Ascending aorta (tissue), 2 donors: ENCODE measurements around the gene PACS2. TPM values are rescaled to one million over a fixed set of nuclear protein-coding genes. Genes with fewer than 3 reads are reported as not detected.

Experiments
- DNase-seq, 2 donors: peaks; one replicate each; pipeline ENCODE4 v3.0.0-alpha.2; 2019; ENCODE audit warnings: low spot score in 2 of 2
- H3K27ac ChIP-seq, 2 donors: fragments of 200-600 bp; sonication (generic); one replicate each; pipeline ENCODE4 v1.5.1; 2016 to 2017; ENCODE audit warnings: mild to moderate bottlenecking in 1 of 2
- H3K27me3 ChIP-seq: fragments of 200-600 bp; sonication (generic); one replicate; pipeline ENCODE4 v1.5.1; 2017
- H3K36me3 ChIP-seq, 2 donors: fragments of 200-600 bp; sonication (generic); one replicate each; pipeline ENCODE4 v1.5.1; 2016
- H3K4me1 ChIP-seq, 2 donors: fragments of 200-600 bp; sonication (generic); one replicate each; pipeline ENCODE4 v1.5.1; 2016 to 2017; ENCODE audit warnings: mild to moderate bottlenecking in 1 of 2
- H3K4me3 ChIP-seq, 2 donors: fragments of 200-600 bp; sonication (generic); one replicate each; pipeline ENCODE4 v1.5.1; 2016 to 2017; ENCODE audit warnings: mild to moderate bottlenecking in 1 of 2
- H3K9me3 ChIP-seq, 2 donors: fragments of 200-600 bp; sonication (generic); one replicate each; pipeline ENCODE4 v1.5.1; 2016
- CTCF ChIP-seq, 3 experiments: fragments of 200-600 bp in 2 of 3; fragments of 450-650 bp in 1 of 3; sonication (generic) in 2 of 3; IDR thresholded peaks; one replicate each; pipeline ENCODE4 v1.5.1; 2016 to 2019; ENCODE audit warnings: antibody characterized with exemption in 3 of 3, mild to moderate bottlenecking in 1 of 3, moderate library complexity in 1 of 3
- intact Hi-C: fragments of 100-400 bp; cut with DNase I; formaldehyde crosslinking; loops from one replicate; pipeline ENCODE4 v1.15.1; 2023
- total RNA-seq: library from RNA; depleted of rRNA; stranded (reverse); fragments of >200 nt; gene quantifications from one replicate; pipeline ENCODE4 v1.1.0, GENCODE V29; 2016

The PACS2 gene
- 153 TPM for total RNA-seq

DNA sequence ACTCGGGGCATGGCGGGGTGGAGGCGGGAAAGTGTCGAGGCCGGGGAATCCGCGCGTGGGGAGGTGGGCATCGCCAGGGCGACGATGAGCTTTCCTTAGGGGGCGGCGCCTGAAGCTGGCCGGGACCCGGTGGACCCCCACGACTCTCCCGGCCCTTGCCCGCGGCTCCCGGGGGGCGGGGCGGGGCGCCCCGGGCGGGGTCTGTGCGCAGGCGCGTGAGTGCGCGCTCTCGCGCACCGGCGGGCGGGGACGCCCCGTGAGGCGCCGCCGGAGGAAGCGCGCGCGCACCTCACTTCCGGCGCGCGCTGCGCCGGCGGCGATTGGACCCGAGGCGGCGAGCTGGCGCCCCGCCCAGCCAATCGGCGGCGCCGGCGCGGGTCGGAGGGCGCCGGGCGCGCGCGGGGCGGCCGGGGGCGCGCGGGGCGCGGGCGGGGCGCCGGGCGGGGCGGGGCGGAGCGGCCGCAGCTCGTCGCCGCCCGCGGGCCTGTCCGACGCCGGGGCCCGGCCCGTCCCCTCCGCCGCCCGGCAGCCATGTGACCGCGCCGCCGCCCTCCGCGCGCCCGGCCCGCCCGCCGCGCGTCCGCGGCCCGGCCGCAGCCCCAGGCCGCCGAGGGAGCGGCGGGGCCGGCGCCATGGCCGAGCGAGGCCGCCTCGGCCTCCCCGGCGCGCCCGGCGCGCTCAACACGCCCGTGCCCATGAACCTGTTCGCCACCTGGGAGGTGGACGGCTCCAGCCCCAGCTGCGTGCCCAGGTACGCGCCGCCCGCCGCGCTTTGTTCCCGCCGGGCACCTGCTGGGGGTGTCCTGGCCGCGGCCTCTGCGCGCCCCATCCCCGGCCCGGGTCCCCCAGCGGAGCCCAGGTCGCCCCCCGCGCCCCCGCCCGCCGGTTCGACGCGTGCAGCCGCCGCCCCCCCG, at the start of gene PACS2:
Gene PACS2 (plus strand): TSS at position 462 of the 914 bp plus-strand sequence. CDS start 171 bp downstream, at position 633.
- intact Hi-C loops: loop anchor here (1.0 to 10.0 kb wide), 4 partner anchors 13 to 221 kb away; partner anchors contain the start of genes BRF1, BTBD6 and TEX22
- Histone ChIP-seq H3K4me1 (peaks cover 4 to 15% of the 10 kb centered on the region in 2 donors), H3K27ac (peak within 1 kb of the TSS; percentile 94 to 97), H3K27me3 (no peaks in the 10 kb centered on the region), H3K9me3 (no peaks in the 10 kb centered on the region), H3K4me3 (peak within 1 kb of the TSS; percentile 84 to 92), H3K36me3 (no peaks in the 10 kb centered on the region)
- no peak for TF ChIP-seq CTCF (IDR thresholded peaks at IDR 0.05)
- peak in 1 of 2 donors; percentile 83 for DNase-seq

- TF ChIP-seq CTCF (IDR thresholded peaks at IDR 0.05): no peak
- Histone ChIP-seq H3K36me3 (peaks cover 5 to 27% of the 10 kb centered on the region in 2 donors), H3K9me3 (no peaks in the 10 kb centered on the region), H3K4me1 (no peaks in the 10 kb centered on the region), H3K27me3 (no peaks in the 10 kb centered on the region), H3K4me3 (no peak overlapping the region), H3K27ac (no peak overlapping the region)
- no peak for DNase-seq
- intact Hi-C loops: no loop called here
Measured at GRCh38 chr14:105267820-105268548, 46.6 kb upstream of the PACS2 start.

- no peak for TF ChIP-seq CTCF (IDR thresholded peaks at IDR 0.05)
- no peak for DNase-seq
- H3K27ac ChIP-seq: no peak overlapping the region
- no peaks in the 10 kb centered on the region for H3K9me3 ChIP-seq
- intact Hi-C loops: no loop called here
- no peak overlapping the region for H3K4me3 ChIP-seq
- H3K36me3 ChIP-seq: peaks cover 5 to 26% of the 10 kb centered on the region in 2 donors
- no peaks in the 10 kb centered on the region for H3K4me1 ChIP-seq
- H3K27me3 ChIP-seq: no peaks in the 10 kb centered on the region
Measured at GRCh38 chr14:105268736-105269354, 45.7 kb upstream of the PACS2 start.

GRCh38 chr14:105269405-105269804, 45.1 kb upstream of the PACS2 start:
- Histone ChIP-seq H3K36me3 (peaks cover 3 to 20% of the 10 kb centered on the region in 2 donors), H3K27me3 (no peaks in the 10 kb centered on the region), H3K4me3 (no peak overlapping the region), H3K27ac (no peak overlapping the region), H3K9me3 (no peaks in the 10 kb centered on the region), H3K4me1 (no peaks in the 10 kb centered on the region)
- TF ChIP-seq CTCF (IDR thresholded peaks at IDR 0.05): no peak
- intact Hi-C loops: no loop called here
- no peak for DNase-seq

- intact Hi-C loops: no loop called here
- no peak for DNase-seq
- H3K27ac ChIP-seq: no peak overlapping the region
Measured at GRCh38 chr14:105271224-105271890, 43.2 kb upstream of the PACS2 start.

More at GRCh38 chr14:105271224-105271890, 43.2 kb upstream of the PACS2 start:
- no peak for TF ChIP-seq CTCF (IDR thresholded peaks at IDR 0.05)
- peaks cover 0 to 20% of the 10 kb centered on the region in 2 donors for H3K36me3 ChIP-seq
- H3K4me3 ChIP-seq: no peak overlapping the region
- no peaks in the 10 kb centered on the region for H3K9me3 ChIP-seq
- H3K27me3 ChIP-seq: no peaks in the 10 kb centered on the region
- H3K4me1 ChIP-seq: no peaks in the 10 kb centered on the region
